ENCODE data around the gene ZNF710. TPM values are rescaled to one million over a fixed set of nuclear protein-coding genes. Genes with fewer than 3 reads are reported as not detected.

ZNF710 gene
- polyA plus RNA-seq, 1 experiment, result 2.2 TPM

- DNase-seq (ENCODE audit: low read depth, low spot score), result no peak
- ChIA-PET CTCF (interaction anchor here (1.1 kb wide), 1 partner anchor 31 kb away, joined by 4 read pairs; no protein-coding TSS in a partner anchor), POLR2A (no interaction called here)
- Histone ChIP-seq H3K4me3 (ENCODE audit: low read depth, low read length) (no peak overlapping the region), H3K27me3 (ENCODE audit: control insufficient read depth, insufficient read depth, low read length) (no peaks in the 10 kb centered on the region), H3K27ac (ENCODE audit: low read depth, low read length) (no peak overlapping the region), H3K9me3 (ENCODE audit: control insufficient read depth, insufficient read depth, low read length) (no peaks in the 10 kb centered on the region; the same call in 1 of the 2 replicates)
- TF ChIP-seq CTCF (IDR thresholded peaks at IDR 0.05; ENCODE audit: low read depth, low read length), result no peak
Observed at GRCh38 chr15:90038632-90039095, 37.5 kb downstream of the ZNF710 start.

- ChIA-PET CTCF (no interaction called here), POLR2A (no interaction called here)
- DNase-seq (ENCODE audit: low read depth, low spot score), result no peak
- H3K4me3 ChIP-seq (ENCODE audit: low read depth, low read length), result no peak overlapping the region
- H3K9me3 ChIP-seq (ENCODE audit: control insufficient read depth, insufficient read depth, low read length), result no peaks in the 10 kb centered on the region; the same call in 1 of the 2 replicates
- H3K27me3 ChIP-seq (ENCODE audit: control insufficient read depth, insufficient read depth, low read length), result no peaks in the 10 kb centered on the region
- TF ChIP-seq CTCF (IDR thresholded peaks at IDR 0.05; ENCODE audit: low read depth, low read length), result no peak
- no peak overlapping the region for H3K27ac ChIP-seq (ENCODE audit: low read depth, low read length)
Observed at GRCh38 chr15:90039996-90040395, 38.9 kb downstream of the ZNF710 start.

GRCh38 chr15:90040618-90041017 is 39.5 kb downstream of the ZNF710 start:
- Histone ChIP-seq H3K9me3 (ENCODE audit: control insufficient read depth, insufficient read depth, low read length) (no peaks in the 10 kb centered on the region), H3K4me3 (ENCODE audit: low read depth, low read length) (no peak overlapping the region), H3K27me3 (ENCODE audit: control insufficient read depth, insufficient read depth, low read length) (no peaks in the 10 kb centered on the region), H3K27ac (ENCODE audit: low read depth, low read length) (no peak overlapping the region)
- DNase-seq (ENCODE audit: low read depth, low spot score), result no peak
- no peak for TF ChIP-seq CTCF (IDR thresholded peaks at IDR 0.05; ENCODE audit: low read depth, low read length)
- POLR2A ChIA-PET, result no interaction called here
- CTCF ChIA-PET, result no interaction called here

- POLR2A ChIA-PET, result no interaction called here
- no peaks in the 10 kb centered on the region for H3K9me3 ChIP-seq (ENCODE audit: control insufficient read depth, insufficient read depth, low read length)
- CTCF ChIA-PET, result no interaction called here
- TF ChIP-seq CTCF (IDR thresholded peaks at IDR 0.05; ENCODE audit: low read depth, low read length), result no peak
- H3K27ac ChIP-seq (ENCODE audit: low read depth, low read length), result no peak overlapping the region
- no peaks in the 10 kb centered on the region for H3K27me3 ChIP-seq (ENCODE audit: control insufficient read depth, insufficient read depth, low read length)
- DNase-seq (ENCODE audit: low read depth, low spot score), result no peak
- no peak overlapping the region for H3K4me3 ChIP-seq (ENCODE audit: low read depth, low read length)
Observed at GRCh38 chr15:90042356-90042755, 41.2 kb downstream of the ZNF710 start.

GRCh38 chr15:90042766-90043529 is 41.8 kb downstream of the ZNF710 start:
- ChIA-PET CTCF (no interaction called here), POLR2A (no interaction called here)
- Histone ChIP-seq H3K27ac (ENCODE audit: low read depth, low read length) (no peak overlapping the region), H3K27me3 (ENCODE audit: control insufficient read depth, insufficient read depth, low read length) (no peaks in the 10 kb centered on the region), H3K4me3 (ENCODE audit: low read depth, low read length) (no peak overlapping the region), H3K9me3 (ENCODE audit: control insufficient read depth, insufficient read depth, low read length) (no peaks in the 10 kb centered on the region)
- TF ChIP-seq CTCF (IDR thresholded peaks at IDR 0.05; ENCODE audit: low read depth, low read length), result no peak
- no peak for DNase-seq (ENCODE audit: low read depth, low spot score)
